ENCODE results near the gene GUCA1A. TPM values are rescaled to one million over a fixed set of nuclear protein-coding genes. Genes with fewer than 3 reads are reported as not detected.
A peak's percentile ranks its signal among the peaks of the same experiment; 100 is the strongest.

GUCA1A gene
- total and polyA plus RNA-seq, 2 experiments from 2014 or later = 0.63 to 1.1 TPM

- Histone ChIP-seq H3K27ac (no peak overlapping the region), H3K4me3 (no peak overlapping the region), H3K36me3 (no peaks in the 10 kb centered on the region), H3K27me3 (no peaks in the 10 kb centered on the region), H3K4me1 (ENCODE audit: low read depth) (peaks cover 14% of the 10 kb centered on the region), H3K9me3 (ENCODE audit: low read depth) (no peaks in the 10 kb centered on the region)
- DNase-seq (ENCODE audit: low read depth in 1 of 2, low spot score in 1 of 2) = no peak
- no peak for TF ChIP-seq CTCF (IDR thresholded peaks at IDR 0.05; ENCODE audit: low read depth, low read length)
These were observed 37.4 kb upstream of the GUCA1A start for GRCh38 chr6:42135722-42136121.

- Histone ChIP-seq H3K4me1 (ENCODE audit: low read depth) (peaks cover 21% of the 10 kb centered on the region), H3K27ac (peak overlapping the region; percentile 82), H3K9me3 (ENCODE audit: low read depth) (no peaks in the 10 kb centered on the region), H3K4me3 (no peak overlapping the region), H3K36me3 (no peaks in the 10 kb centered on the region), H3K27me3 (no peaks in the 10 kb centered on the region)
- peak; percentile 51 to 55 for DNase-seq (ENCODE audit: low read depth in 1 of 2, low spot score in 1 of 2)
- TF ChIP-seq CTCF (IDR thresholded peaks at IDR 0.05; ENCODE audit: low read depth, low read length) = peak; percentile 41
These were observed 36.5 kb upstream of the GUCA1A start for GRCh38 chr6:42136508-42137193.

GRCh38 chr6:42137194-42137753 lies 35.9 kb upstream of the GUCA1A start:
- peaks cover 23% of the 10 kb centered on the region for H3K4me1 ChIP-seq (ENCODE audit: low read depth)
- DNase-seq (ENCODE audit: low read depth in 1 of 2, low spot score in 1 of 2) = peak in 1 of 2 donors; percentile 15

GRCh38 chr6:42138190-42138589 lies 35.0 kb upstream of the GUCA1A start:
- H3K4me3 ChIP-seq = no peak overlapping the region
- no peak for TF ChIP-seq CTCF (IDR thresholded peaks at IDR 0.05; ENCODE audit: low read depth, low read length)
- H3K27ac ChIP-seq = no peak overlapping the region

More at GRCh38 chr6:42137194-42137753, 35.9 kb upstream of the GUCA1A start:
- Histone ChIP-seq H3K27ac (peak overlapping the region; percentile 82), H3K9me3 (ENCODE audit: low read depth) (no peaks in the 10 kb centered on the region), H3K27me3 (no peaks in the 10 kb centered on the region), H3K36me3 (no peaks in the 10 kb centered on the region), H3K4me3 (no peak overlapping the region)
- TF ChIP-seq CTCF (IDR thresholded peaks at IDR 0.05; ENCODE audit: low read depth, low read length) = no peak

GRCh38 chr6:42138630-42139619 lies 34.2 kb upstream of the GUCA1A start:
- no peaks in the 10 kb centered on the region for H3K9me3 ChIP-seq (ENCODE audit: low read depth)
- peak in 1 of 2 donors; percentile 42 for DNase-seq (ENCODE audit: low read depth in 1 of 2, low spot score in 1 of 2)
- H3K36me3 ChIP-seq = no peaks in the 10 kb centered on the region
- peaks cover 23% of the 10 kb centered on the region for H3K4me1 ChIP-seq (ENCODE audit: low read depth)
- no peak overlapping the region for H3K4me3 ChIP-seq
- H3K27me3 ChIP-seq = no peaks in the 10 kb centered on the region
- TF ChIP-seq CTCF (IDR thresholded peaks at IDR 0.05; ENCODE audit: low read depth, low read length) = no peak
- H3K27ac ChIP-seq = no peak overlapping the region

More at GRCh38 chr6:42138190-42138589, 35.0 kb upstream of the GUCA1A start:
- Histone ChIP-seq H3K9me3 (ENCODE audit: low read depth) (no peaks in the 10 kb centered on the region), H3K27me3 (no peaks in the 10 kb centered on the region), H3K36me3 (no peaks in the 10 kb centered on the region), H3K4me1 (ENCODE audit: low read depth) (peaks cover 23% of the 10 kb centered on the region)
- DNase-seq (ENCODE audit: low read depth in 1 of 2, low spot score in 1 of 2) = no peak

All from cardiac muscle cell (in vitro differentiated cells and primary cell).